Fibroblast of peridontal ligament (primary cell): ENCODE results near the gene ILDR2.

Source experiments
- DNase-seq: peaks from one replicate; pipeline ENCODE4 v3.0.0-alpha.2; 2010; ENCODE audit errors: extremely low read depth

Gene ILDR2

DNA sequence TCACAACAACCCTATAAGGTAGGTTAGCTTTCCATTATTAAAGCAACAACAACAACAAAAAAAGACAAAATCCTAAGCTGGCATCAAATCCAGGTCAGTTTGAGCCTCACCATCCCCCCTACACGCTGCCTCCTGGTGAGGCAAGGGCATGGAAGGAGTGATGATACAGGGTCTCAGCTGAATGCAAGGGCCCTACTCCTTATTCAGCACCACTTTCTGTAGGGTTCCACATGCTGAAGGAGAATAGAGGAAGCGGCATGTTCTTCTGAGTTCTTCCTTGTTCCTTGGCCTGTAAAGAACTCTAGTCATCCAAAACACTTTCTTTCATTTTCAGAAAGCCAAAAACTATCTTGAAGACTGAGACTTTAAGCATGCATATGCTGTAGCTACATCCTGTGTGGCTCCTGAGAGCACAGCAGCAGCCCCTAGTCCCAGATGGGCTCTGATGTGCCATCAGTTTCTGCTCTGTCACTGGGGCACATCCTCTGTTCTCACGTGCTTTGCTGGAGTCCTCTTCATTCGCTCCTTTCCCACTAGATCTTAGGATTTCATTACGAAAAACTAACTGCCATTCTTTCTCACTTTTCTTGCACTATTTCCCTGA, 6.2 kb downstream of the ILDR2 start:
- DNase-seq = no peak

DNA sequence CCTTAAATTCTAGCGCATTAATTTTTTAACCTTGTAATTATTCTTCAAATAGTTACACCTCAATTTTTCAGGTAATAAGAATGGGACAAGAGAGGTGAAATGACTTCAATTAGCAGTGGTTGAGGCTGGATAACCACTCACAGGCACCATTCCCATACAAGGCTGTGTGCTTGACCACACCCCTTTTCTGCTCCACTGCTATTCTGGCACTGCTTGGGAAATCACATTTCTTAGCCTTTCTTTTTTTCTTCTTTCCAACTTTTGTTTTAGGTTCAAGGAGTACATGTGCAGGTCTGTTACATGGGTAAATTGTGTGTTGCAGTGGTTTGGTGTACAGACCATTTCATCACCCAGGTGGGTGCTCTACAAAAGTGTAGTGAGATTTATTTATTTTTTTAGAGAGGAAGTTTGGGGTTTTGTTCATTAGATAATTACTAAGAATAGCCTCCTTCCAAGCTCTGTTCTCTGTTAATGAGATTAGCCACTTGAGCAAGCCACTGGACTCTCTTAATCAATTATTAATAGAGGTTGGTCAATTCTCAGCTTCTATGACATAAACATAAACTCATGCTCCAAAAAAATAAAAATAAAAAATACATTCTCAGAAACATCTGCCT, 14.4 kb downstream of the ILDR2 start:
- no peak for DNase-seq

DNA sequence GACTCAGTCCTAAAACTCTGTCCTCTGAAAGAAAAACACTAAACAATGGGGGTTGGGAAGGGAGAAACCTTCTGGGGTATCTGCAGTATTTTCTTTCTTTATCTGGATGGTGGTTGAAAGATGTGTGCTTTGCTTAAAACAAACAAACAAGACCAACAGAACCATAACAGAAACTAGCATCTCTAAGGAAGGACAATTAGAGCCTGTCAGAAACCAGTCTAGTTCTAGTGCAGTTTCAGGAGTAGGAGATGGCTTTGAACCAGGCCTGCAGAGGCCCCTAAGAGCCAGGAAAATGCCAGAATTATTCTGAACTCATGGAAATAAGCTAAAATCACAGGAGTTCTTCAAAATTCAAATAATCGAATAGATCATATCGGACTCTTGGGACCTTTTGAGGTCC, 18.5 kb downstream of the ILDR2 start:
- no peak for DNase-seq

DNA sequence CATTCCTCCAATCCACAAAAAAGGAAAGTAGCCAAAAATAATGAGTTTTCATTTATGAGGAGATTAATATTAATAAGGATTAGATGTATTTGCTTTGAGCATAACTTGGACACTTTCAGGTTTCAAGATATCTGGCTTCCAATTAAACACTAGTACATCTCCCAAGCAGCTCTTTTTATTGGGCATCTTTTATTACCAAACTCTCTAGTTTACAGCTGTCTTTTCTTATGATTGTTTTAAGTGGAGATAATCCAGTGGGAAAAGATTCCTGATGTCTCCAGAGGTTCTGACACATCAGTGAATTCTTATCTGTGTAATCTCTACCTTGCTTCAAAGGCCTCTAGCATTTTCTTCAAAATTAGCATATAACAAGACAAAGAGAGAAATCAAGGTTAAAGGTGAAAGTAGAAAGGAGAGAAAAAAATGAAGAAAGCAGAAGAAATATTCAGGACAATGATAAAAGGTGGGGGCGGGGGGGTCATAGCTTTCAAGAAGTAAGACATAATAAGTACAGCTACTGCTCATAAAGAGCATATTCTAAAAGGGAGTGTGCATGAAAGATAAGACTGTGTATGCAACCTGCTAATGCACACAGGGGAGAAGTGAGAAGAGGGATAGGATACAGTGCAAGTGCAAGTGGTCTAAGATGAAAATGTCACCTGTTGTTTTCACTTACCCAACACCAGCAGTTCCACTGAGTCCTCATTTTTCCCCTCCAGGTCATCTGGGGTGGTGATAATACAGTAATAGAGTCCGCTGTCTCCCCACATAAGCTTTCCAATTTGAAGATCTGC, 19.1 kb downstream of the ILDR2 start:
- no peak for DNase-seq

DNA sequence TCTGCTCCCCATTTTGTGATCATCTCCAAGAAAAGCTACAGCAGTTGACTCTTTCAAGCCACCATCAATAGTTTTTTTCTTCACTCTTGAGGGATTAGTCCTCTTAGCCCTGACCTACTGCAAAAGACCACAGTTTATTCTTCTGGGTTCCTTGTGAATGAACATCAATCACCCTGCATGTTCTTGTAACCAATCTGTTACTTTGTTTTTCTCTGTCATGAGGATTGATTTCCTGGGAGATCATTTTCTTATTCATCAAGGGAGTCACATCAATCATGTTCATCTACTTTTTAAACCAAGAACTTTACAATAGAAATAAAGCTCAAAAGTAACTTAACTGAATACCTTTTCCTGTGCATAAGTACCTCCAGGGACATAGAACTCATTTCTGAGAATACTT, 21.8 kb downstream of the ILDR2 start:
- no peak for DNase-seq

DNA sequence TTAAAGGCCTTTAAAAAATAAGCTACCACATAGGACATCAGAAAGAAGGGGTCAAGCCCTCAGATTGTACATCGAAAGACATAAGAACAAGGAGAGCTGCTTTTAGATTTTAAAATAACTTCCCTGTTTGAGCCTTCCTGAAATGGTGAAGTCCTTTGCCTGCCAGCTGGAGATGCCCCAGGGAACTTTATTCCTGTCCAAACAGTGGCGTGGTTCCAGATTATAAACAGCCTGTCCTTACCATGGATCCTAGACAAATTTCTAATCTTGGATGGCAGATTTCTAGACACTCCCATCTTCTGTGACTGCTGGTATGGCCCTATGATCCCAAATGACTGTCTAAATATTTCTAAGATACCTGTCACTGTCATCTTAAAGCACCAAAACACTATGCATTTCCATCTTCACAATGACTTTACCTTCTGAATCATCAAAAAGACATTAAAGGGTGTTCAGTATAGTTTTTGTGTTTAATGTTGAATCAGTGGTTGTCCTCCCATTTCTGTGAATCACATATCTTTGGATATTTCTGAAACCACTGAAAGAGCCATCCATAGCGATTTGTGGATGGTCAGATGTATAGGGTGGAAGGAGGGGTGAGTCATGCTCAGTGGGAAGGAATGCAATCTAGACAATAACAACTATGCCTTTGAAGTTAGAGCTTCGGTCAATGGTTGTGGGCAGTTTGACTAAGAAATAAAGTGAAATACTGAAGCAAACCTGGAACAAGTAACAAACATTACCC, 23.2 kb downstream of the ILDR2 start:
- peak; percentile 11 for DNase-seq

DNA sequence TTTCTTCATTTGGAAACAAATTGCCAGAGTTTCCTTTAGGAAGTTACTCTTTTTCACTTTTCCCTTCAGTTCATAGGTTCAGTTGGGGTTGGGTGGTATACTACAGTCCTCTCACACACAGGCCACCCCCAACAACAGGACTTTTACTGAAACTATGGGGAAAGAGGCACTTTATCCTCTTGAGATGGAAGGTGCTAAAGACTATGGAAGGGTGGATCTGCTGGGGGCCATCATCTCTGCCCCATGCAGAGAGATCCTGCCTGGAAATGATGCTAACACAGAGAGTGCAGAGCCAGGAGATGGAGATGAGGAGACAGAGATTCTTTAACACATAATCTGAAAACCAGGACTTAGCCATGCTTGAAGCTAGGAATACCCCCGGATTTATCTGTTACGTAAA, 24.3 kb downstream of the ILDR2 start:
- DNase-seq = no peak

DNA sequence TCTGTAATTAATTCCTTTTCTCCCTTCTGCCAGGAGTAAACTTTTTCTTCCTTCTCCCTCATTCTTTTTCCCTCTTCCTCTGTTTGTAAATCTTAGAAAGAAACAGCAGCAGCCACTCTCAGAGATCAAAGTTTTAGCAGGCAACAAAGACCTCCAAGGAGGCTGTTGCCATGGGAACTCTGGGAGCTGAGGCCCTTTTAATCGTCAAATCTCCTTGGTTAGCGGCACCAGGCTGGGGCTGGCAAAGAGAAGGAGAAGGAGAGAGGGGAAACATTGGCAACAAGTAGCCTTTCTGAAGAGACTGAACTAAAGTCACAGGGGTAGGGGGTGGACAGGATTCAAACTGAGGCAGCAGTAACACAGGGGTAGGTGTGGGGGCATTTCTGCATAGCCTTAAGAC, 25.2 kb downstream of the ILDR2 start:
- no peak for DNase-seq

DNA sequence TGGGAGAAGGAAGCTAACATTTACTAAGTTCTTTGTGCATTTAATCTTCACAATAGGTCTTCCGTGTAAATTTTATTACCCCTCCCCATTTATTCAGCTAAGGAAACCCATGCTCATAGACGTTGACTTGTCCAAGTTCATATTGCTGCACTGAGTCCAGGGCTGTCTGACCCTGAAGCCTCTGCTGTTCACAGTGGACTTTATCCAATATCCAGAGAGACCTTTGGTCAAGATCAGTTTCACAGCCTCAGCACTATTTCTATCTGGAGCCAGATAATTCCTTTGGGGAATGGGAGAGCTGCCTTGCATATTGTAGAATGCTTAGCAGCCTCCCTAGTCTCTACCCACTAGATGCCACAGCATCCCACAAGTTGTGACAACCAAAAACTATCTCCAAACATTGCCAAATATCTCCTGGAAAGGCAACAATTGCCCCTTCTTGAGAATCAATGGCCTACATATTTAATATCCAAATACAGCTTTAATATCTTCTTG, 26.4 kb downstream of the ILDR2 start:
- DNase-seq = no peak

DNA sequence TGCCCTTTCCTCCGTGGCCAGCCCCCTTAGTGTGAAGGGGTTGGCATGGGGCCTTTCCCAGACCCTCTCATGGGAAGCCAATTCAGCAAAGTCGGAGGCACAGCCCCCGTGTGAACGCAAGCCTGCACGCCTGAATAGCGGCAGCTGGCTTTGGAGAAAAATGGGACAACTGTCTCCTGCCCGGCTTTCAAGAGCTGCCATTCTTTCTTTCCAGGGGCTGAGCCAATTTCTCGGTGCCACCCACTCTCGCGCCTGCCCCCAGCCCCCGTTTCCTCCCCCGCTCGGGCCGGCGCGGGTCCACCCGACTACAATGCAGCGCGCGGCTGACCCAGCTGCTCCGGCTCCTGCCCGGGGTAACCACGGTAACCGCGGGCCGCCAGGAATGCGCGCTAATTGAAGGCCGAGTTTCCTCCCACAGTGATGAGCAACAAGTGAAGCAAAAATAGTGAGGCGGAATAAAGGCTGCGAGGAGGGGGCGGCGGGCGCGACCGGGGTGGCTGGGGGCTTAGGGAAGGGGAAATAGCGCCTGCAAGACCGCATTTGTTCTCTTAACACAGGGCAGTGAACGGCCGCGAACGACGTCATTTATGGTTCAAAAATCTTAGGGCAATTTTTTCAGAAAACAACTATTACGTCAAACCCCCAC, 27.8 kb downstream of the ILDR2 start:
- DNase-seq = peak; percentile 25

DNA sequence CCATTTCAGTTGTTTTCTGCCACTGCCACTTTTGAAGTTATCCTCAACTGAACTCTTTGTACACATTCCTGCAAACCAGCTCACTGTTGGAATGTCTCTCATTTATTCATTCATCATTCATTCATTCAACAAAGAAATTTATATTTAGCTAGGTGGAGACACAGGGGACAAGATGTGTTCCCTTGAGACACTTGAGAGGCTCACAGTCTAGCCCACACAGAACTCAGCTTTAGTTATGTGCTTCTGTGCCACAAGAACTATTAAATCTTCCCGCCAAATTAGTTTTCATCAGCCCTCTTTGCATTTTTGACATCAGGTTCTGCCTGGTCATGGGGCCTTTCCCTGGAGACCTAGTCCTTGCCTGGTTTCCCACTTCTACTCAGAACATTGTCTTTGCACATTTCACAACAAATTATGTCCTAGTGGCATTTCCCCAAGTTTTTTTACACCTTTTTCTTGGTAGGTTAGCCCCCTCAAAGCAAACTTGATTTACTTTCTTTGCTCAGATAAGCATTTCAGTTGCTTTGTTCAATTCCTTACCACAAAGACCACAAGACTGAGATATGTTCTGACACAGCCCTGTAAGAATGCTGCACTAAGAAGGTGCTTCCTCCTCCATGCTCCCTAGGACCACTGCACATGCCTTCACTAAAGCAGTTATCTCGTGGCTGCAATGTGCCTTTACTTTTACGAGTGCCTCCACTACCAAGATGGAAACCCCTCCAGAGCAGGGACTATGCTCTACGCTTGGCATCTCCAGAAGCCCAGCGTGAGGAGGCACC, 31.0 kb downstream of the ILDR2 start:
- no peak for DNase-seq

DNA sequence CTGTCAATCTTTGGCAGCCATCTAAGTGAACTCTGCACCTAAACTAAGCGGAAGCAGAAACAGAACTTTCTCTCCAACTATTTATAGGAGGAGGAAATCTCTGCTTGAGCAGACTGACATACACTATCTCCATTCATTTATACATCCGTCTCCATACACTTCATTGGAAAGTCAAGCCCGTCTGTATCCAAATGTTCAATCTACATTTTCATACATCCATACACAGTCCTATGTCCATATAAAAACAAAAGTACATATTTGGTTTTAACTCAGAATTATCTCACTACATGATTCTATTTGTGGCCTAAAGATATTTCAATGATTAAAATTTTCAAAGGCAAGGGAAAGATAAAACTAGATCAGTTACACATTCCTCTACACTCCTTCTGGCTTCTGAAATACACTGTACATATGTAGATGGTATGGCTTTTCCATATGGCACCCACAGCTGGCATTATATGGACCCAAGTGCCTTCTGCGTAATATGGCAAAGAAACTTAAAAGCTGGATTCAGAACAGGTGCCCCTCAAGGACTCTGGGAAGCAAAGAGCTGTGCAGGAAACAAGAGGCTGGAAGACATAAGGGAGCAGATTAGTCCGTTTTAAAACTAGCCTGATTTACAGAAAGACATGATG, 35.5 kb downstream of the ILDR2 start:
- no peak for DNase-seq

DNA sequence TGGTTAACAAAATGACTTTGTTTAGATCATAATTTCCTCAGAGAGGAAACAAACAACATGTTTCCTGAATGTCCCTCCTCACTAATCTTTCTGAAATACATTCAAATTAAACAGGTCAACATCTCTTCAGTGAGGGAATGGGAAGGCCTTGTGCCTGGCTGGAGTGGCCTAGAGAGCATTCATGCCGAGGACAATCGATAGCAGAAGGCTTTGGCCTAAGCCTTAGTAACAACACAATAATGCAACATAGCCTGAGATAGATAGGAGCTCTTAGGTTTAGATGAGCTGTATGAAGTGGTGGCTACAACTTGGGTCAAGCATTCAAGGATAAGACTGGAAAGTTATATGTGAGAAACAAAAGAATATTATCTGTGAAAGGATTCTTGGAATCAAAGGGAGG, 37.4 kb downstream of the ILDR2 start:
- DNase-seq = no peak

DNA sequence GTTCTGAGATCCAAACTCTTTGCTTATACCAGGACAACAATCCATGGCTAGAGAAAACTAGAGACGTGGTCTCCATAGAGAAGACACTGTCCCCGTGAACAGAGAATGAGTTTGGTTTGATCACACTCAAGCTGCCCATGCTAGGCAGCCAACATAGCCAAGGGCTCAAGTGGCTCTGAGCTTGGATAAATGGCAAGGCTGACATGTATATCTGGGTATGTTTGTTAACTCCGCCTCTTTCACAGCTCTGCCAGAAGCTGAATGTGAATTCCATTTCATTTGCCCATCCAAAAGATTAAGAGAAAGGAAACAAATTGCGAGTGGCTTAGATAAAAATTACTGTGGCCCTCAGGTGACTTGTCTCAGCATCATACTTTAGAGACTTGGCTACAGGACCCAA, 38.0 kb downstream of the ILDR2 start:
- DNase-seq = no peak

DNA sequence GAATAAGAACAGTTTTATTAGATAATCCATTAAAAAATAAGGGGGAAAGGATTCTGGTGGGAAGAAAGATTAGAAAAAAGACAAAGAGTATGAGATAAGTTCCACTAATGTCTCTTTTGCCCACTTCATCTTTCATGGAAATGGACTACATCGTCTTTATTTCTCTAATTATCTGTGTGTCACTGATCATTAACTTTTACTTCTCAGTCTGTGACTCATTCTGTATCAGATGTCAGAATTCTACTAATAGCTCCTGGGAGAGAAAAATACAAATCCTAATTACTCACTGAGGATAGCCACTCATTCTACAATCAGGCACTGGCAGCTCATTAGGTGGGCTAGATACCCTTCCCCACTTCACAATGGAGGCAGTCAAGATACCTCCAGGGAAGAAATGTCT, 41.7 kb downstream of the ILDR2 start:
- DNase-seq = no peak

DNA sequence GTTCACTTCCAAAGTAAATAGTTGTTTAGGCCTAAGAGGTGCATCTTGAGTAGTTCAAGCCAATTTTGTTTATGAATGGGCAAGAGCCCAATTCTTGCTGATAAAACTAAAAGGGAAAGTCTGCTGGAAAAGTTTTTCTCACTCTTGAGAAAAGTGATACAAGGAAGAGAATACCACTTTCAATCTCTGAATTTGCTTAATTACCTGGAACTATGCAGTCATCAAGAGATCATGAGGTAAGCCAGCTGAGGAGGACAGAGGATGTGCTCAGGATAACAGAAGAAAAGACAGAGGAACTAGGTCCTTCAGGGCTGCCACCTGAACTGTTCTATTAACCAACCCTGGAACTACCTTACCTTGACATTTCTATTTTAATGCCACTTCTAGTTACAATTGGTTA, 42.2 kb downstream of the ILDR2 start:
- DNase-seq = no peak

DNA sequence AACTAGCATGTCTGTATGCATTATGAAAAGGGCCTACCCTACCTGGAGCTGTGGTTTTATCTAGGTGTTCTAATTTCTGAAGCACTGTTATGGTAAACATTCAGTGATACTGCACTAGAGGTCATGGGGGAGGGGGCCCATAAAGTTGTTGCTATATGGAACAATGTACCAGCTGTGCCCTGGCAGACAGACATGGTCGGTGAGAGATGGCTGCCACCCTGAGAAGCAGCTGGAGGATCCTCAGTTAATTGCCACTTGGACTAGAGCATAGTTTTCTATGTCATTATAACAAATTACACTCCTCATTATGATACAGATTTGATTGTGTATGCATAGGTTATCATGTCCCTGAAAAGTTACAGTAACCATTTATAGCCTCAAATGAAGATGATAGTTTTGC, 45.4 kb downstream of the ILDR2 start:
- DNase-seq = no peak

DNA sequence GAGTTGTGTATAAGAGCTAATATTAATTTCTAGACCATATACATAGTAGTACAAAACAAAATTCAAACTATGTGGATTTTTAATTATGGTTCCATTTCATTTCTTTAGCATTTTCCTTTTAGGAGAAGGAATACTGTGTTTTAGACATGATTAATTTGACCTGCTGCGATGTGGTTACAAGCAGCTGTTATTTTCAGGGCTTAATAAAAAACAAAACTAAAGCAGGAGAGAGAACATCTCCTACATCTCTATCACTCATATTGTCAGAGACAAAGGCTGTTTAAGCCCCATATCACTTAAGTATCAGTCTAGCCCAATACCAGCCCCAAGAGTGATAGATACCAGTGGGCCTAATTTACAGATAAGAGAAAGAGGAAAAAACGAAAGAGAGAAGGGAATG, 47.6 kb downstream of the ILDR2 start:
- DNase-seq = no peak

DNA sequence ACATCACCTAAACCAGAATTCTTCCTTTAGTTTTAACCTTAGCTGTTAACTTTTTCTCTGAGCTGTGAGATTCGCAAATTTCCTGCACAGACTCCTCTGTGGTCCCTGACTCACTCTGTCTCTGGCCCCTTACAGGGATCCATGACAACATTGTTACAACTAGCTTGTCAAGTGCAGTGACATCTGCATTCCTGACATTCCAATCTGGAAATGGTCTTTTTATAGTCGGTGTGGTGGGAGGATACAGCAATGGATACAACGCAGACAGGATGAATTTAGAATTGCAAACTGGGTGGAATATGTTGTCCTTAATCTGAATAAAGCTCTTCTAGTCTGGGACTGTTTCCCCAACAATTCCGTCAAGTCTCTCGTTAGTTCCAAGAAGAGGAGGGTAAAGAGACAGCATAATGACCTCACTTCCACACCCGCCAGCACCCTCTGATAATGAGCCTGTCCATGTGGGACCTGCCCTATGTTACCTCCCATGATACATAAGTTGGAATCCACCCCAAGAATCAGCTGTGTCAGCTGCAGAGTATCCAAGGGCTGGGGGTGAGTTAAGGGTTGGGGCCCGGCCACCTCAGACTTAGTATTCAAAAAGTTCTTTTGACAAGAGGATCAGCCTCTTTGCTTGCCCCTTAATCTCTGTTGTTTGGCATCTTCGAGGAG, 49.4 kb downstream of the ILDR2 start:
- DNase-seq = peak; percentile 3
